ENCODE results near the gene TNNT1. TPM values are rescaled to one million over a fixed set of nuclear protein-coding genes. Genes with fewer than 3 reads are reported as not detected.

The TNNT1 gene
- polyA plus RNA-seq, 1 of the 3 experiments (the other 2 are of a cell fraction) = 39.5 TPM

DNA sequence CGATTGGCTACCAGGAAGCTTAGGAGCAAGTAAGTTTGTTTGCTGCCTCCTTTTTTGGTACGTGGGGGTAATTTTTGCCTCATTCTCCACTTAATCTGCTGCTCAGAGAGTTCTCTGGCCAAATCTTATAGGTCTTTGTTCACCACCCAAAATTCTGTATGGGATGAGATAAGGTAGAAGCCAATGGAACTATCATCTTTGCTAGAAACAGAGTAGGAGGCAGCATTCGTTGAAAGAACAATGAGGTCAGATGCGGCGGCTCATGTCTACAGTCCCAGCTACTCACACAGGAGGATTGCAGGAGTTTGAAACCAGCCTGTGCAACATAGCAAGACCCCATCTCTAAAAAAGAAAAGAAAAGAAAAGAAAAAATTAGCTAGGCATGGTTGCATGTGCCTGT is 22.4 kb upstream of the TNNT1 start:
- H3K9ac ChIP-seq = no peak overlapping the region
- H3K9me2 ChIP-seq = no peaks in the 10 kb centered on the region
- H3K27me3 ChIP-seq (ENCODE audit: insufficient read depth) = peaks cover 42% of the 10 kb centered on the region; the same call in 1 of the 2 replicates
- 81% methylated on average over 5 of the region's 5 CpGs for WGBS (ENCODE audit: low lambda C conversion rate)
- H3K36me3 ChIP-seq (replicated peaks in 1 of 2; ENCODE audit: control insufficient read depth in 1 of 2, insufficient read depth in 2 of 2, low read length in 1 of 2) = no peaks in the 10 kb centered on the region
- no peaks in the 10 kb centered on the region for H3K9me3 ChIP-seq
- no peak overlapping the region for H3K4me3 ChIP-seq (ENCODE audit: low read depth in 2 of 2, low read length in 1 of 2)
- TF ChIP-seq MEF2A (IDR thresholded peaks at IDR 0.05; ENCODE audit: borderline replicate concordance, low read depth) (no peak), RCOR1 (IDR thresholded peaks at IDR 0.05; ENCODE audit: low read length) (no peak), RFX5 (IDR thresholded peaks at IDR 0.05; ENCODE audit: low read length) (no peak), TEAD4 (IDR thresholded peaks at IDR 0.05; ENCODE audit: borderline replicate concordance, insufficient read depth) (no peak), MXI1 (IDR thresholded peaks at IDR 0.05; ENCODE audit: low read depth, low read length) (no peak), NRF1 (IDR thresholded peaks at IDR 0.05; ENCODE audit: low read depth, low read length) (no peak), FOSL2 (IDR thresholded peaks at IDR 0.05; ENCODE audit: borderline replicate concordance, low read depth) (no peak), RXRA (IDR thresholded peaks at IDR 0.05; ENCODE audit: borderline replicate concordance, low read depth) (no peak), CHD2 (IDR thresholded peaks at IDR 0.05; ENCODE audit: low read length, partially characterized antibody) (no peak), FOXJ3 (CRISPR knock-in tag; IDR thresholded peaks at IDR 0.05) (no peak), YY1 (IDR thresholded peaks at IDR 0.05; ENCODE audit: low read depth) (no peak)
- TF ChIP-seq, protein P1, sequence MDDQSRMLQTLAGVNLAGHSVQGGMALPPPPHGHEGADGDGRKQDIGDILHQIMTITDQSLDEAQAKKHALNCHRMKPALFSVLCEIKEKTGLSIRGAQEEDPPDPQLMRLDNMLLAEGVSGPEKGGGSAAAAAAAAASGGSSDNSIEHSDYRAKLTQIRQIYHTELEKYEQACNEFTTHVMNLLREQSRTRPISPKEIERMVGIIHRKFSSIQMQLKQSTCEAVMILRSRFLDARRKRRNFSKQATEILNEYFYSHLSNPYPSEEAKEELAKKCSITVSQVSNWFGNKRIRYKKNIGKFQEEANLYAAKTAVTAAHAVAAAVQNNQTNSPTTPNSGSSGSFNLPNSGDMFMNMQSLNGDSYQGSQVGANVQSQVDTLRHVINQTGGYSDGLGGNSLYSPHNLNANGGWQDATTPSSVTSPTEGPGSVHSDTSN (IDR thresholded peaks at IDR 0.05) = no peak
- TF ChIP-seq, protein P2, sequence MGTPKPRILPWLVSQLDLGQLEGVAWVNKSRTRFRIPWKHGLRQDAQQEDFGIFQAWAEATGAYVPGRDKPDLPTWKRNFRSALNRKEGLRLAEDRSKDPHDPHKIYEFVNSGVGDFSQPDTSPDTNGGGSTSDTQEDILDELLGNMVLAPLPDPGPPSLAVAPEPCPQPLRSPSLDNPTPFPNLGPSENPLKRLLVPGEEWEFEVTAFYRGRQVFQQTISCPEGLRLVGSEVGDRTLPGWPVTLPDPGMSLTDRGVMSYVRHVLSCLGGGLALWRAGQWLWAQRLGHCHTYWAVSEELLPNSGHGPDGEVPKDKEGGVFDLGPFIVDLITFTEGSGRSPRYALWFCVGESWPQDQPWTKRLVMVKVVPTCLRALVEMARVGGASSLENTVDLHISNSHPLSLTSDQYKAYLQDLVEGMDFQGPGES (IDR thresholded peaks at IDR 0.05; ENCODE audit: low read depth, low read length) = no peak
- TF ChIP-seq, protein P3, sequence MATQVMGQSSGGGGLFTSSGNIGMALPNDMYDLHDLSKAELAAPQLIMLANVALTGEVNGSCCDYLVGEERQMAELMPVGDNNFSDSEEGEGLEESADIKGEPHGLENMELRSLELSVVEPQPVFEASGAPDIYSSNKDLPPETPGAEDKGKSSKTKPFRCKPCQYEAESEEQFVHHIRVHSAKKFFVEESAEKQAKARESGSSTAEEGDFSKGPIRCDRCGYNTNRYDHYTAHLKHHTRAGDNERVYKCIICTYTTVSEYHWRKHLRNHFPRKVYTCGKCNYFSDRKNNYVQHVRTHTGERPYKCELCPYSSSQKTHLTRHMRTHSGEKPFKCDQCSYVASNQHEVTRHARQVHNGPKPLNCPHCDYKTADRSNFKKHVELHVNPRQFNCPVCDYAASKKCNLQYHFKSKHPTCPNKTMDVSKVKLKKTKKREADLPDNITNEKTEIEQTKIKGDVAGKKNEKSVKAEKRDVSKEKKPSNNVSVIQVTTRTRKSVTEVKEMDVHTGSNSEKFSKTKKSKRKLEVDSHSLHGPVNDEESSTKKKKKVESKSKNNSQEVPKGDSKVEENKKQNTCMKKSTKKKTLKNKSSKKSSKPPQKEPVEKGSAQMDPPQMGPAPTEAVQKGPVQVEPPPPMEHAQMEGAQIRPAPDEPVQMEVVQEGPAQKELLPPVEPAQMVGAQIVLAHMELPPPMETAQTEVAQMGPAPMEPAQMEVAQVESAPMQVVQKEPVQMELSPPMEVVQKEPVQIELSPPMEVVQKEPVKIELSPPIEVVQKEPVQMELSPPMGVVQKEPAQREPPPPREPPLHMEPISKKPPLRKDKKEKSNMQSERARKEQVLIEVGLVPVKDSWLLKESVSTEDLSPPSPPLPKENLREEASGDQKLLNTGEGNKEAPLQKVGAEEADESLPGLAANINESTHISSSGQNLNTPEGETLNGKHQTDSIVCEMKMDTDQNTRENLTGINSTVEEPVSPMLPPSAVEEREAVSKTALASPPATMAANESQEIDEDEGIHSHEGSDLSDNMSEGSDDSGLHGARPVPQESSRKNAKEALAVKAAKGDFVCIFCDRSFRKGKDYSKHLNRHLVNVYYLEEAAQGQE (IDR thresholded peaks at IDR 0.05; ENCODE audit: low read depth, low read length) = no peak
- TF ChIP-seq, protein P4, sequence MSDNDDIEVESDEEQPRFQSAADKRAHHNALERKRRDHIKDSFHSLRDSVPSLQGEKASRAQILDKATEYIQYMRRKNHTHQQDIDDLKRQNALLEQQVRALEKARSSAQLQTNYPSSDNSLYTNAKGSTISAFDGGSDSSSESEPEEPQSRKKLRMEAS (IDR thresholded peaks at IDR 0.05; ENCODE audit: low read depth) = no peak
- H3K27ac ChIP-seq (ENCODE audit: low read depth in 2 of 2, low read length in 1 of 2) = no peak overlapping the region
- H3K4me1 ChIP-seq (ENCODE audit: control insufficient read depth in 1 of 2, insufficient read depth in 2 of 2, low read depth in 1 of 2, low read length in 1 of 2) = peaks cover 0 to 2% of the 10 kb centered on the region in 2 experiments; a peak in 1 of 4 replicates
- H3K79me2 ChIP-seq (ENCODE audit: insufficient read depth) = no peaks in the 10 kb centered on the region
- no peak for DNase-seq
- no peak overlapping the region for H2AFZ ChIP-seq (ENCODE audit: low read depth)
- no peaks in the 10 kb centered on the region for H4K20me1 ChIP-seq (ENCODE audit: insufficient read depth)
- POLR2A ChIA-PET = no interaction called here
- CTCF ChIA-PET = interaction anchor here (0.9 kb wide), 1 partner anchor 8 kb away, joined by 3 read pairs; the partner anchor contains the start of gene SYT5
- no peak overlapping the region for H3K4me2 ChIP-seq
- H3F3A ChIP-seq (replicated peaks; ENCODE audit: insufficient read depth) = no peaks in the 10 kb centered on the region
